OCI-LY1 (cell line): Measurements from ENCODE around the gene RSPH10B.
A peak's percentile ranks its signal among the peaks of the same experiment; 100 is the strongest.
"Not testable (repeated sequence)": the region's sequence is repeated elsewhere in the genome, so short reads cannot be mapped to it uniquely, and the experiment has no call there.

Experiments
- H2AFZ ChIP-seq: fragments of 200-600 bp; sonication (generic), shearing (Covaris generic); 2 replicates; pipeline ENCODE4 v1.6.0; 2014; ENCODE audit warnings: antibody characterized with exemption, mild to moderate bottlenecking, low read length
- H3F3A ChIP-seq: fragments of 200-600 bp; sonication (generic), shearing (Covaris generic); 2 replicates; pipeline ENCODE4 v1.6.0; 2014; ENCODE audit warnings: mild to moderate bottlenecking, antibody characterized with exemption, low read length, moderate library complexity; ENCODE audit not compliant: insufficient read depth
- H3K27ac ChIP-seq: fragments of 200-600 bp; sonication (generic); 2 replicates; pipeline ENCODE4 v1.5.1; 2014; ENCODE audit warnings: low read length, mixed run types, mild to moderate bottlenecking, low read depth; ENCODE audit not compliant: poor library complexity, severe bottlenecking
- H3K27me3 ChIP-seq: fragments of 200-600 bp; sonication (generic); 2 replicates; pipeline ENCODE4 v1.6.0; 2014; ENCODE audit warnings: antibody characterized with exemption, mild to moderate bottlenecking, low read length, moderate library complexity; ENCODE audit not compliant: insufficient read depth
- H3K36me3 ChIP-seq: fragments of 200-600 bp; sonication (generic); 2 replicates; pipeline ENCODE4 v1.6.1; 2014; ENCODE audit warnings: mild to moderate bottlenecking, antibody characterized with exemption, low read length, moderate library complexity, mixed read lengths; ENCODE audit not compliant: insufficient read depth
- H3K4me1 ChIP-seq: fragments of 200-600 bp; sonication (generic); 2 replicates; pipeline ENCODE4 v1.5.1; 2014; ENCODE audit warnings: mild to moderate bottlenecking, low read length, moderate library complexity; ENCODE audit not compliant: insufficient read depth, severe bottlenecking
- H3K4me2 ChIP-seq: fragments of 200-600 bp; sonication (generic), shearing (Covaris generic); 2 replicates; pipeline ENCODE4 v1.6.1; 2014; ENCODE audit warnings: low read length
- H3K4me3 ChIP-seq: fragments of 200-600 bp; sonication (generic); 2 replicates; pipeline ENCODE4 v1.5.1; 2014; ENCODE audit warnings: low read length, low read depth, mild to moderate bottlenecking, mixed read lengths; ENCODE audit not compliant: poor library complexity, severe bottlenecking
- H3K79me2 ChIP-seq: fragments of 200-600 bp; shearing (Covaris generic); 2 replicates; pipeline ENCODE4 v1.6.1; 2016; ENCODE audit warnings: mixed run types, low read length, mixed read lengths; ENCODE audit not compliant: insufficient read depth
- H3K9ac ChIP-seq: fragments of 200-600 bp; sonication (generic), shearing (Covaris generic); 2 replicates; pipeline ENCODE4 v1.6.1; 2014; ENCODE audit warnings: mild to moderate bottlenecking, low read length, mixed read lengths
- H3K9me2 ChIP-seq: fragments of 200-600 bp; sonication (generic), shearing (Covaris generic); 2 replicates; pipeline ENCODE4 v1.6.1; 2014; ENCODE audit warnings: low read depth, mild to moderate bottlenecking, low read length, mixed read lengths
- H3K9me3 ChIP-seq: fragments of 200-600 bp; shearing (Covaris generic); 2 replicates; pipeline ENCODE4 v1.6.1; 2014; ENCODE audit warnings: low read length, mixed read lengths
- H4K20me1 ChIP-seq: fragments of 200-600 bp; sonication (generic), shearing (Covaris generic); 2 replicates; pipeline ENCODE4 v1.6.0; 2016; ENCODE audit warnings: mild to moderate bottlenecking, low read length; ENCODE audit not compliant: insufficient read depth
- EZH2 ChIP-seq: fragments of 200-600 bp; sonication (generic), shearing (Covaris generic); IDR thresholded peaks from 2 replicates; pipeline ENCODE4 v1.8.0; 2017; ENCODE audit warnings: borderline replicate concordance, mixed run types, mild to moderate bottlenecking, antibody characterized with exemption, low read length, moderate library complexity, mixed read lengths
- TF ChIP-seq, protein P1 (sequence below): fragments of 200-600 bp; sonication (generic), shearing (Covaris generic); IDR thresholded peaks from 2 replicates; pipeline ENCODE4 v1.5.1; 2017; ENCODE audit warnings: mild to moderate bottlenecking, antibody characterized with exemption, low read length, moderate library complexity, mixed read lengths

Gene RSPH10B

DNA sequence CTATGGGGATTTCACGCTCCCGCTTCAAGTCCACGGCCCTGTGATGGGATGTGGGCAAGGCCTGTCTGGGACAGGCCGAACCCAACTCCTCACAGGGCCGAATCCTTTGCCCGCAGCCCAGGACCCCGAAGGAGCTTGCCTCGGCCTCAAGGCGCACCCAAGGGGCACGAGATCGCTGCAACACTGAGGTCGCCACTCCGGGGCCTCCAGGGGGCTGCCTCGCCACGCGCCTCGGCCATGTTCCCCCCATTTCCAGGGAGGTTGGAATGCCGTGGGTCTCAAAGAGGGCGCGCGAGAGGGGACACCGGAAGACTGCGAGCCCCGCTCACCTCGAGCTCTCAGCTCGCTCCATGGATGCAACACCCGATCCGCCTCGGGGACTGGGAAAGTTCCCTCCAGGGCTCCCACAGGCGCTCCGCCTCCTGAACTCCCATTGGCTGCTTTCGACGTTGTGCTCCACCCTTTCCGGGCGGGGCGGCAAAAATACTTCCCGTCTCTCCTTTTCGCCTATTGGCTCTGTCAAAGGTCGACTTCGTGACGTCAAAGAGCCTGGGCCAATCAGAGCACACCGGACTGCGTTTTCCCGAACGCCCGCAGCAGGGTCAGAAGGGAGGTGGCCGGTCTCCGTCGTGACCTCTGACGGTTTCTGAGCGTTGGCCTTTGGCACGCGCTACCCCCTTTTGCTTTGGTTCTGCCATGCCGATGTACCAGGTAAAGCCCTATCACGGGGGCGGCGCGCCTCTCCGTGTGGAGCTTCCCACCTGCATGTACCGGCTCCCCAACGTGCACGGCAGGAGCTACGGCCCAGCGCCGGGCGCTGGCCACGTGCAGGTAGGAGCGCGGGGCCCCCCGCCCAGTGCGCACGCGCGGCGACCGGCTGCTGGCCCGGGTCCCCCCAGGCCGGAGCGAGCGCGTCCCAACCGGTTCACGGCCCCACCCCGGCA is 38.5 kb upstream of the RSPH10B start, which contains the start of the genes AIMP2 and PMS2:
AIMP2 (plus strand) TSS at position 605 of the 944 bp plus-strand sequence; CDS start at position 697, 92 bp downstream.
PMS2 (minus strand) TSS at position 382 of the 944 bp plus-strand sequence; CDS start at position 352, 30 bp downstream.
- peaks cover 8% of the 10 kb centered on the region for H3K79me2 ChIP-seq

DNA sequence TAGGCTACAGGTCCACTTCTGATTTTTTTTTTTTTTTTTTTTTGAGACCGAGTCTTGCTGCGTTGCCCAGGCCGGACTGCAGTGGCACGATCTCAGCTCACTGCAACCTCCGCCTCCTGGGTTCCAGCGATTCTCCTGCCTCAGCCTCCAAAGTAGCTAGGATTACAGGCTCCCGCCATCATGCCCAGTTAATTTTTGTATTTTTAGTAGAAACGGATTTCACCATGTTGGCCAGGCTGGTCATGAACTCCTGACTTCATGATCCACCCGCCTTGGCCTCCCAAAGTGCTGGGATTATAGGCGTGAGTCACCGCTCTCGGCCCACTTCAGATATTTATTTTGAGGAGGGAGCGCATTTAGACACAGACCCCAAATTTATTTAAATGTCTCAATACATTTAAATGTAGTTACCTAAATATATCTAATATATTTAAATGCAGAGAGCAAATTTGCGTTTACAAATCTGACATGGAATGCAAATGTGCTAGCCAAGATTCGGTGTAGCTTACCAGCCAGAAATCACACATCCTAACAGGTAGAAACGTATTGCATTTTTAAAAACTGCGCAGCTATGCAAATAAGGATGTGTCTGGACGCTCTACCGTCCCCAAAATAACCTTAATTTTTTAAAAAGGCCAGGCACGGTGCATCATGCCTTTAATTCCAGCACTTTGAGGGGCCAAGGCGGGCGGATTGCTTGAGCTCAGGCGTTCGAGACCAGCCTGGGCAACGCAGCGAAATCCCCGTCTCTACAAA is 37.5 kb upstream of the RSPH10B start:
- not testable (repeated sequence) for H3K79me2 ChIP-seq, H3K9me3 ChIP-seq, H4K20me1 ChIP-seq, H3K9me2 ChIP-seq, H2AFZ ChIP-seq, H3F3A ChIP-seq, H3K27me3 ChIP-seq
- Histone ChIP-seq H3K36me3 (peaks cover 17% of the 10 kb centered on the region; the same call in 1 of the 2 replicates), H3K9ac (peak overlapping the region; percentile 94), H3K4me3 (peak overlapping the region; percentile 88), H3K4me1 (peaks cover 27% of the 10 kb centered on the region), H3K27ac (peak overlapping the region; percentile 83), H3K4me2 (peak overlapping the region; percentile 75)

More for the DNA sequence above, 38.5 kb upstream of the RSPH10B start, which contains the start of the genes AIMP2 and PMS2:
- Histone ChIP-seq H3K4me1 (peaks cover 27% of the 10 kb centered on the region), H3K4me3 (peak within 1 kb of the TSS; percentile 88), H3K9me3 (no peaks in the 10 kb centered on the region), H4K20me1 (no peaks in the 10 kb centered on the region), H3F3A (no peaks in the 10 kb centered on the region), H3K27ac (peak within 1 kb of the TSS; percentile 83), H3K4me2 (peak within 1 kb of the TSS; percentile 75), H3K36me3 (peaks cover 10% of the 10 kb centered on the region; the same call in 1 of the 2 replicates), H3K9me2 (no peaks in the 10 kb centered on the region), H3K27me3 (no peaks in the 10 kb centered on the region), H3K9ac (peak within 1 kb of the TSS; percentile 94), H2AFZ (no peak within 1 kb of the TSS)
- no peak for TF ChIP-seq EZH2
- TF ChIP-seq, protein P1, sequence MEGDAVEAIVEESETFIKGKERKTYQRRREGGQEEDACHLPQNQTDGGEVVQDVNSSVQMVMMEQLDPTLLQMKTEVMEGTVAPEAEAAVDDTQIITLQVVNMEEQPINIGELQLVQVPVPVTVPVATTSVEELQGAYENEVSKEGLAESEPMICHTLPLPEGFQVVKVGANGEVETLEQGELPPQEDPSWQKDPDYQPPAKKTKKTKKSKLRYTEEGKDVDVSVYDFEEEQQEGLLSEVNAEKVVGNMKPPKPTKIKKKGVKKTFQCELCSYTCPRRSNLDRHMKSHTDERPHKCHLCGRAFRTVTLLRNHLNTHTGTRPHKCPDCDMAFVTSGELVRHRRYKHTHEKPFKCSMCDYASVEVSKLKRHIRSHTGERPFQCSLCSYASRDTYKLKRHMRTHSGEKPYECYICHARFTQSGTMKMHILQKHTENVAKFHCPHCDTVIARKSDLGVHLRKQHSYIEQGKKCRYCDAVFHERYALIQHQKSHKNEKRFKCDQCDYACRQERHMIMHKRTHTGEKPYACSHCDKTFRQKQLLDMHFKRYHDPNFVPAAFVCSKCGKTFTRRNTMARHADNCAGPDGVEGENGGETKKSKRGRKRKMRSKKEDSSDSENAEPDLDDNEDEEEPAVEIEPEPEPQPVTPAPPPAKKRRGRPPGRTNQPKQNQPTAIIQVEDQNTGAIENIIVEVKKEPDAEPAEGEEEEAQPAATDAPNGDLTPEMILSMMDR: peak; percentile 39; the same call in 1 of the 2 replicates

DNA sequence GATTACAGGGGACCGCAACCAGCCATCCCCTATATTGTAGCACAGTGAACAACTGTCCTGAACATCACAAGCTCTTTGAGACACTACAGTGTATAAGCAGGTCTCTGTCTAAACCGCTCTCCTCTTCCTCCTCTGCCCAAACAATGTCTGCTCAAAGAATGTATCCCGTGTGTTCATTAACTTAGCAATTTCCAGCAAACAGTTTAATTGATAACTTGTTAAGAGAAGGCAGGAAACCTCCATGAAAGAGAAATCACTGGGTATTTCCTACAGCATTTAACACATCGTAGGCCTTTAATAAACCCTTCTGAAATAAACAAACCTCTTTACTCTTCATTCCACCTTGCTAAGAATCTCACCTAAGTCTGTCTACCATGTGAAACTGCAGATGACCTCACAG is 36.9 kb upstream of the RSPH10B start:
- H3K79me2 ChIP-seq: peaks cover 8% of the 10 kb centered on the region
- H3K9ac ChIP-seq: peak overlapping the region; percentile 94; the same call in 1 of the 2 replicates
- H3K27ac ChIP-seq: peak overlapping the region; percentile 83
- H4K20me1 ChIP-seq: no peaks in the 10 kb centered on the region
- H3K9me2 ChIP-seq: no peaks in the 10 kb centered on the region
- H2AFZ ChIP-seq: no peak overlapping the region
- H3K4me2 ChIP-seq: peak overlapping the region; percentile 75
- H3K4me1 ChIP-seq: peaks cover 27% of the 10 kb centered on the region
- peaks cover 20% of the 10 kb centered on the region; the same call in 1 of the 2 replicates for H3K36me3 ChIP-seq
- peak overlapping the region; percentile 88 for H3K4me3 ChIP-seq
- TF ChIP-seq EZH2: no peak
- TF ChIP-seq, protein P1: no peak
- no peaks in the 10 kb centered on the region for H3K9me3 ChIP-seq
- H3K27me3 ChIP-seq: no peaks in the 10 kb centered on the region
- no peaks in the 10 kb centered on the region for H3F3A ChIP-seq
